Right ventricle myocardium superior (tissue), 1 donor: ENCODE results near the gene DDAH2. TPM values are rescaled to one million over a fixed set of nuclear protein-coding genes. Genes with fewer than 3 reads are reported as not detected.
"Not testable (repeated sequence)": the region's sequence is repeated elsewhere in the genome, so short reads cannot be mapped to it uniquely, and the experiment has no call there.

Experiments
- ATAC-seq: fragments of 200-7000 bp; cut with Tn5 transposase; one replicate; pipeline ENCODE4 v1.9.1; 2020; ENCODE audit warnings: mild to moderate bottlenecking; ENCODE audit not compliant: poor library complexity
- DNase-seq: peaks from one replicate; pipeline ENCODE4 v3.0.0-alpha.2; 2020
- intact Hi-C: fragments of 100-400 bp; cut with DNase I; formaldehyde crosslinking; loops from one replicate; pipeline ENCODE4 v1.11.2; 2022
- total RNA-seq: library from RNA; stranded (reverse); fragmentation: NEBNext Ultra II Directional; extraction: Animal tissue kit (Norgen Biotek cat#: 25700); gene quantifications from one replicate; pipeline ENCODE4 v1.2.1, GENCODE V29; 2021
- donor health status: DM: no; HTN: yes; CAD: no; lungs with severe emphysema.

The DDAH2 gene
- total RNA-seq, 1 donor from 2014 or later: 32.9 TPM

- no peak for DNase-seq
- ATAC-seq: no peak
Measured at GRCh38 chr6:31721351-31722020, 7.6 kb downstream of the DDAH2 start, which contains the start of gene LY6G6C. Gene LY6G6C (minus strand): TSS chr6:31721746. CDS start chr6:31721679, 67 bp downstream.

DNA sequence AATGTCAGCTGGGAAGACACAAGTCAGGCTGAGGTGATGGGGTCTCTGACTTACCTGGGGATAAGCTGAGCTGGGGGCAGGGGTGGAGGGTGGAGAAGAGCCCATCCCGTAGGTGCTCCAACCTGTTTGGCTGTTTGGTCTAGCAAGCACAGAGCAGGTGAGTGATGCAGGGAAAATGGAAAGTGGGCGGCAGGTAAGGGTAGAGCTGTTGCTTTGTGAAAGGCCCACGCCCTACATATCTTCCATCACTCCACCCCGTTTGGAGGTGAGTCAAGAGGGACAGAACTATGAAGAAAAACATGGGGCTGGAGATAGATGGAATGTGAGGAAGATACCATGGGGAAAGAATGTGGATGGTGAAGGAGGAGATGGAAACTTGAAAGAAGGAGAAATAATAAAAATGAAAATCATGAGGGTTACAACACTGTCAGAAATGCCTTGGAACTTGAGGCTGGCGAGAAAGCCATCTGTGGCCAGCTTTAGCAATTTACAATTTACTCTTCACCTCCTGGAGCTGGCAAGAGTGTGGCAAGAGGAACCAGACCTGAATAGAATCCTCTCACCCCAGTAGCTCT is 8.8 kb downstream of the DDAH2 start:
- intact Hi-C loops: no loop called here
- no peak for DNase-seq

More at GRCh38 chr6:31721351-31722020, 7.6 kb downstream of the DDAH2 start, which contains the start of gene LY6G6C:
- intact Hi-C loops: no loop called here

DNA sequence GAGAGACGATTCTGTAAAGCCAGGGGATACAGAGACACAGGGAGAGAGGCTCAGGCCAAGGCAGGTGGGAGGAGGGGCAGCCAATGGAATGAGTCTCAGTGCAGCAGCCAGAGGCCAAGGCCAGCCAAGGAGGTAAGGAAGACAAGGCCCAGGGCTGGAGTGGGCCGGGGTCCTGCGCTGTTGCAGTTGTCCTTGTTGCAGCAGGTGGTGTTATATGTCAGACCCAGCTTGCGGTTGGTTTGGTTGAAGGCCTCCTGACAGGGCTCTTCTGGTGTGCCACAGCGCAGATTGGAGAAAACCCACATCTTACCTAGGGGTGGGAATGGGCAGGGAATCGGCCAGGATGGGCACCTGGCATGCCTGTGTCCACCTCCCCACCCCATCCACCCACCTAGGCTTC is 10.1 kb downstream of the DDAH2 start:
- intact Hi-C loops: no loop called here
- no peak for DNase-seq

More for the DNA sequence above, 8.8 kb downstream of the DDAH2 start:
- ATAC-seq: no peak

DNA sequence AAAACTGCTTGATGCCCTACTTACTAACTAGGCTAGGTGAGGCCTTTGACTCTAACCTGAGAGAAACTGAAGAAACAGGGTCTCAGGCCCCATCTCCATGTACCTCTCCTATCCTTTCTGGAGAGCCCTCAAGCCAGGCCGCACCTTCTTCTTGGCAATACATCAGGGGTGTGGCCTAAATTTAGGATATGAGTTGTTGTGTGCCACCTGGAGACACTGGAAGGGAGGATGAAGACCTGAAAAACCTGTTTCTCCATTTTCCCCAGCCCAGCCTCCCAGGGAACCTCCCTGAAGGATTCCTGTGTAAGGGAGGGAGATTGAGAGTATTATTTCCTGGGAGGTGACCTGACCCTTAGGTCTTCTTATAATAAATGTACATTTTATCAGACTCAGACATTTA is 10.8 kb downstream of the DDAH2 start:
- DNase-seq (no peak), ATAC-seq (no peak)
- intact Hi-C loops: no loop called here

More for the DNA sequence above, 10.1 kb downstream of the DDAH2 start:
- no peak for ATAC-seq

DNA sequence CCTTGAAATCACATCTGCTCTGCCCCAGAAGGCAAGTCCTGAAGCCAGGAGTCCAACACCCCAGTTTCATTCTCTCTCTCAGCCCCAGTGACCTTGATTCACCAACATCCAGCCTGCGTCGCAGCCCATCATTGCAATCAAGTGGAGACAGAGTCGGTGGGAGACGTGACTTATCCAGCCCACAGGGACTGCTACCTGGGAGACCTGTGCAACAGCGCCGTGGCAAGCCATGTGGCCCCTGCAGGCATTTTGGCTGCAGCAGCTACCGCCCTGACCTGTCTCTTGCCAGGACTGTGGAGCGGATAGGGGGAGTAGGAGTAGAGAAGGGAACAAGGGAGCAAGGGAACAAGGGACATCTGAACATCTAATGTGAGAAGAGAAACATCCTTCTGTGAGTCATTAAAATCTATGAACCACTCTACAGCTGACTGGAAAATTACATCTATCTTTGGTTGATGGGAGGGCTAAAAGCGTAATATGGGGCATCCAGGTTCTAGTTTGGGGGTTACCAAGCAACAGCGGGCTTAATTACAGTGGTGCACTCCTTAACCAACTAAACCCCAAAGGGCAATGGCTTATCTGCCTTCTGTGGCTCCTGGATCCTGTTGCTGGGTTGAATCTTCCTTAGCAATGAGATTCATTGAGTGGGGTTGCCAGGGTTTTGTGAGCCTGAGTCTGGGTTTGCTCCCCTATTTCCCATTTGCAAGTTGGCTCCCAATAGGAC is 11.4 kb downstream of the DDAH2 start:
- no peak for ATAC-seq
- intact Hi-C loops: no loop called here
- no peak for DNase-seq

DNA sequence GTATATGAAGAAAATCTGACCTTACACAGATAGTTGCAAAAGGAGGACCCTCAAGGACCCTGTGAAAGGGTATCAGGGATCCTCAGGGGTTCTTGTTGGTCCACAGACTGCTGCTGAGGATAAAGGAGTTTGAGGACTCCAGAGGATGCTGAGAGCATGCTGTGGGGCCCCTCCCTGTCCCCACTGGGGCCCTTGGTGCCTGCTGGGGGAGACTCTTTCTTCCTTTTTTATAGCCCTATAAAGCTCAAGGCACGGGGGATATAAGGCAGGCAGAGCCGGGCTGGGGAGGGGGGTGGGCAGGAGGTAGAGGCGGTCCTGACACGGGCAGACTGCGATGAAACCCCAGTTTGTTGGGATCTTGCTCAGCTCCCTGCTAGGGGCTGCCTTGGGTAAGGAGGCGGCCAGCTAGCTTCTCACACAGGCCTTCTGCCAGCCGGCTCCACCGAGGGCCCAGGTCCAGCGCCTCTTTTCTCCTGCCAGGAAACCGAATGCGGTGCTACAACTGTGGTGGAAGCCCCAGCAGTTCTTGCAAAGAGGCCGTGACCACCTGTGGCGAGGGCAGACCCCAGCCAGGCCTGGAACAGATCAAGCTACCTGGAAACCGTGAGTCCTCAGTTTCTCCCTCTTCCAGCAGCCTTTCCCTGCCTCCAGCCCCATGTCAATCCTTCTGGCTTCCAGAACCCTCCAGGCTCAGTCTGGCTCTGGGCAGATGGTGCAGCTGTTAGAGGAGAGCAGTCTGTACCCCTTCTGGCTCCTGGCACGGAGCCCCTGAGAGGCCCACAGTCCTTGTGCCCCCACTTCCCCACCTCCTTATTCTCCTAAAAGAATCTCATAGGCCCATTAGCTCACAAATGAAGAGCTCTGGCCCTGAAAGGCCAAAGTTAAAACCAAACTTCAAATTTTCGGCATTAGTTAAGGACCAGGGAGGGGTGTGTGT is 13.8 kb downstream of the DDAH2 start, which contains the start of gene LY6G6D:
LY6G6D (plus strand) TSS at position 327 of the 937 bp plus-strand sequence; CDS start at position 335, 8 bp downstream.
- intact Hi-C loops: no loop called here
- DNase-seq: no peak
- ATAC-seq: no peak

- ATAC-seq (no peak), DNase-seq (no peak)
- intact Hi-C loops: no loop called here
Measured at GRCh38 chr6:31713991-31714684, 15.0 kb downstream of the DDAH2 start.

DNA sequence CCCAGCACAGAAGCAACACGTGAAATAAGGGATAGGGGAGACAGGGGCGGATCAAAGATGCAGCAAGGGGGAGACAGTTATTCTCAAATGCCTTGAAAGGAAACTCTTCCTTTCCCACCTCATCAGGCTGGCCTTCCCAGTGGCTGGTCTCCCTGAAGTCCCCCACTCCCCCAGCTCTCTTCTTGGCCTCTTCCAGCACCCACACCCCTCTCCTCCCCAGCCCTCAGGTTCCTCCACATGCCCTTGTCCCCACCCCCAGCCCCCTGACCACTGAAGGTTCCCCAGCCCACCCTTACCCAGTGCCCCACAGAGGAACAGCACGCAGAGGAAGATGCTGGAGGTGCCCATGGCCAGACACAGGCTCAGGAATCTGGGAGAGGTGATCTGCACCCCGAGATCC is 15.6 kb downstream of the DDAH2 start:
- intact Hi-C loops: no loop called here
- no peak for DNase-seq

GRCh38 chr6:31712296-31712695 is 16.8 kb downstream of the DDAH2 start:
- DNase-seq (no peak), ATAC-seq (peak; percentile 73)
- intact Hi-C loops: no loop called here

More for the DNA sequence above, 15.6 kb downstream of the DDAH2 start:
- no peak for ATAC-seq

DNA sequence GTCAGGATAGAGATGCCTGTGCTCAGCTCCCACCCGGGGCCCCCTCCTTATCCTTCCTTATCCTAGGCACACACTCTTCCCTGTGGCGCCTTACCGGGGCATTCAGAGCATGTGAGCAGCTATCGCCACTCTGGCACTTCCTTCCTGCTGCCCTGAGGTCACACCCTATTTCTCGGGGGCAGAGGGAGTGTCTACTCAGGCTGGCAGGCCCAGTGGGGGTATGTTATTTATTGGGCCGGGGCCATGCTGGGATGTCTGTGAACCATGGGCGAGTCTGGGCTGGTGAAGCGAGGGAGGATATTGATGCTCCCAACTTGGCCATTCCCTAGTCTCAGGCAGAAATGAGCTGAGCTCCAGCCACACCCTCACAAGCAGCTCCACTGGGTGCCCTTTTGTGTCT is 17.9 kb downstream of the DDAH2 start:
- ATAC-seq (peak; percentile 23), DNase-seq (no peak)
- intact Hi-C loops: no loop called here

- intact Hi-C loops: no loop called here
- no peak for ATAC-seq
- no peak for DNase-seq
Measured at GRCh38 chr6:31710523-31711219, 18.4 kb downstream of the DDAH2 start.

GRCh38 chr6:31709157-31709556 is 19.9 kb downstream of the DDAH2 start:
- DNase-seq, ATAC-seq, intact Hi-C loops: not testable (repeated sequence)

- no peak for ATAC-seq
- intact Hi-C loops: no loop called here
- no peak for DNase-seq
Measured at GRCh38 chr6:31708224-31708623, 20.9 kb downstream of the DDAH2 start.

- no peak for ATAC-seq
- intact Hi-C loops: no loop called here
- no peak for DNase-seq
Measured at GRCh38 chr6:31707701-31708100, 21.4 kb downstream of the DDAH2 start.

DNA sequence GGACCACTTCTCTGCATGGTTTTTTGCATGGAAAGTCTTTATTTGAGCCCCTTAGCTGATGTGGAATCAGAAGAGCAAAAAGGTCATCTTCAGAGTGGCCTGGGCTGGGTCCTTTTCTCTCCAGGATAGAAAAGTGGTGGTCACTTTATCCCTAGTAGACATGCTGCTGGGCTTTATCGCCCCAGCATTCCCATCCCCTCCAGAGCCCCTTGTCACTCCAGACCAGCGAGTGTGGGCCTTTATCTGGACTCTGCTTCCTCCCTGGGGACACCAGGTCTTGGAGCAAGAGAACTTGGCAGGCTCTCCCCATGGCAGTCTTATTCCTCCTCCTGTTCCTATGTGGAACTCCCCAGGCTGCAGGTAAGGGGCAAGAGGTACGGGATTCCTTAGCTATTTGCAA is 22.5 kb downstream of the DDAH2 start, which contains the start of gene LY6G6F:
LY6G6F (plus strand) TSS at position 268 of the 400 bp plus-strand sequence; CDS start at position 309, 41 bp downstream.
- ATAC-seq (no peak), DNase-seq (no peak)
- intact Hi-C loops: no loop called here

DNA sequence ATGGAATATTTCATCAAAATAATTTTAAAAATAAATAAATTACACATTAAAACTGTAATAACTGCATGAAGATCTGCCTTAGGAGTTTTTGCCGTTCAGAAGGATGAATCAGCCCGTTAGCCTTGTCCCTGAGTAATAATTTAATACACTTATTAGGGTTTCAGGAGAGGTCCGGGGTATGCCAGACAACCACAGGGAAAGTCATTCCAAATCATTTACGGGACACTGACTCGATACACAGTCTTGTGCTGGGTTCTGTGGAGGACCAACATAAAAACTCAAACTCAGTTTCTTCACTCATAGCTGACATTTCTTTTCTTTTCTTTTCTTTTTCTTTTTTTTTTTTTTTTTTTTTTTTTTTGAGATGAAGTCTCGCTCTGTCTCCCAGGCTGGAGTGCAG is 23.2 kb downstream of the DDAH2 start:
- DNase-seq (no peak), ATAC-seq (no peak)
- intact Hi-C loops: no loop called here
